ENCODE measurements around the gene BCL11A. TPM values are rescaled to one million over a fixed set of nuclear protein-coding genes. Genes with fewer than 3 reads are reported as not detected.

BCL11A gene
- total and polyA plus RNA-seq, 2 experiments from 2014 or later: 57.5 to 77.6 TPM

GRCh38 chr2:60541056-60541651, 12.3 kb downstream of the BCL11A start:
- H3K36me3 Mint-ChIP-seq (ENCODE audit: low read depth): peaks cover 48% of the 10 kb centered on the region
- no peaks in the 10 kb centered on the region for H3K9me3 Mint-ChIP-seq
- DNase-seq (ENCODE audit: low spot score) (no peak), ATAC-seq (no peak)
- no peak overlapping the region for H3K4me3 Mint-ChIP-seq
- Histone ChIP-seq H3K79me2 (replicated peaks; ENCODE audit: insufficient read depth) (peaks cover 100% of the 10 kb centered on the region), H3K27ac (ENCODE audit: low read depth) (no peak overlapping the region), H3K27me3 (ENCODE audit: insufficient read depth) (no peaks in the 10 kb centered on the region), H3K36me3 (ENCODE audit: insufficient read depth) (peaks cover 14% of the 10 kb centered on the region; the same call in 1 of the 2 replicates), H2AFZ (no peak overlapping the region), H4K20me1 (replicated peaks; ENCODE audit: insufficient read depth) (peaks cover 57% of the 10 kb centered on the region; the same call in 1 of the 2 replicates), H3K4me3 (no peak overlapping the region), H3F3A (replicated peaks; ENCODE audit: low read depth) (no peaks in the 10 kb centered on the region; the same call in 1 of the 2 replicates), H3K9me2 (ENCODE audit: insufficient read depth) (no peaks in the 10 kb centered on the region), H3K4me2 (no peak overlapping the region), H3K4me1 (ENCODE audit: insufficient read depth) (peaks cover 75% of the 10 kb centered on the region)
- H3K27me3 Mint-ChIP-seq (ENCODE audit: insufficient read depth, low read depth, poor library complexity): no peaks in the 10 kb centered on the region
- TF ChIP-seq JUNB (IDR thresholded peaks at IDR 0.05; ENCODE audit: unreplicated experiment): no peak
- no peak for TF ChIP-seq NANOG (IDR thresholded peaks at IDR 0.05; ENCODE audit: borderline replicate concordance)
- TF ChIP-seq ZNF114 (CRISPR knock-in tag; IDR thresholded peaks at IDR 0.05): no peak
- TF ChIP-seq, protein P1, sequence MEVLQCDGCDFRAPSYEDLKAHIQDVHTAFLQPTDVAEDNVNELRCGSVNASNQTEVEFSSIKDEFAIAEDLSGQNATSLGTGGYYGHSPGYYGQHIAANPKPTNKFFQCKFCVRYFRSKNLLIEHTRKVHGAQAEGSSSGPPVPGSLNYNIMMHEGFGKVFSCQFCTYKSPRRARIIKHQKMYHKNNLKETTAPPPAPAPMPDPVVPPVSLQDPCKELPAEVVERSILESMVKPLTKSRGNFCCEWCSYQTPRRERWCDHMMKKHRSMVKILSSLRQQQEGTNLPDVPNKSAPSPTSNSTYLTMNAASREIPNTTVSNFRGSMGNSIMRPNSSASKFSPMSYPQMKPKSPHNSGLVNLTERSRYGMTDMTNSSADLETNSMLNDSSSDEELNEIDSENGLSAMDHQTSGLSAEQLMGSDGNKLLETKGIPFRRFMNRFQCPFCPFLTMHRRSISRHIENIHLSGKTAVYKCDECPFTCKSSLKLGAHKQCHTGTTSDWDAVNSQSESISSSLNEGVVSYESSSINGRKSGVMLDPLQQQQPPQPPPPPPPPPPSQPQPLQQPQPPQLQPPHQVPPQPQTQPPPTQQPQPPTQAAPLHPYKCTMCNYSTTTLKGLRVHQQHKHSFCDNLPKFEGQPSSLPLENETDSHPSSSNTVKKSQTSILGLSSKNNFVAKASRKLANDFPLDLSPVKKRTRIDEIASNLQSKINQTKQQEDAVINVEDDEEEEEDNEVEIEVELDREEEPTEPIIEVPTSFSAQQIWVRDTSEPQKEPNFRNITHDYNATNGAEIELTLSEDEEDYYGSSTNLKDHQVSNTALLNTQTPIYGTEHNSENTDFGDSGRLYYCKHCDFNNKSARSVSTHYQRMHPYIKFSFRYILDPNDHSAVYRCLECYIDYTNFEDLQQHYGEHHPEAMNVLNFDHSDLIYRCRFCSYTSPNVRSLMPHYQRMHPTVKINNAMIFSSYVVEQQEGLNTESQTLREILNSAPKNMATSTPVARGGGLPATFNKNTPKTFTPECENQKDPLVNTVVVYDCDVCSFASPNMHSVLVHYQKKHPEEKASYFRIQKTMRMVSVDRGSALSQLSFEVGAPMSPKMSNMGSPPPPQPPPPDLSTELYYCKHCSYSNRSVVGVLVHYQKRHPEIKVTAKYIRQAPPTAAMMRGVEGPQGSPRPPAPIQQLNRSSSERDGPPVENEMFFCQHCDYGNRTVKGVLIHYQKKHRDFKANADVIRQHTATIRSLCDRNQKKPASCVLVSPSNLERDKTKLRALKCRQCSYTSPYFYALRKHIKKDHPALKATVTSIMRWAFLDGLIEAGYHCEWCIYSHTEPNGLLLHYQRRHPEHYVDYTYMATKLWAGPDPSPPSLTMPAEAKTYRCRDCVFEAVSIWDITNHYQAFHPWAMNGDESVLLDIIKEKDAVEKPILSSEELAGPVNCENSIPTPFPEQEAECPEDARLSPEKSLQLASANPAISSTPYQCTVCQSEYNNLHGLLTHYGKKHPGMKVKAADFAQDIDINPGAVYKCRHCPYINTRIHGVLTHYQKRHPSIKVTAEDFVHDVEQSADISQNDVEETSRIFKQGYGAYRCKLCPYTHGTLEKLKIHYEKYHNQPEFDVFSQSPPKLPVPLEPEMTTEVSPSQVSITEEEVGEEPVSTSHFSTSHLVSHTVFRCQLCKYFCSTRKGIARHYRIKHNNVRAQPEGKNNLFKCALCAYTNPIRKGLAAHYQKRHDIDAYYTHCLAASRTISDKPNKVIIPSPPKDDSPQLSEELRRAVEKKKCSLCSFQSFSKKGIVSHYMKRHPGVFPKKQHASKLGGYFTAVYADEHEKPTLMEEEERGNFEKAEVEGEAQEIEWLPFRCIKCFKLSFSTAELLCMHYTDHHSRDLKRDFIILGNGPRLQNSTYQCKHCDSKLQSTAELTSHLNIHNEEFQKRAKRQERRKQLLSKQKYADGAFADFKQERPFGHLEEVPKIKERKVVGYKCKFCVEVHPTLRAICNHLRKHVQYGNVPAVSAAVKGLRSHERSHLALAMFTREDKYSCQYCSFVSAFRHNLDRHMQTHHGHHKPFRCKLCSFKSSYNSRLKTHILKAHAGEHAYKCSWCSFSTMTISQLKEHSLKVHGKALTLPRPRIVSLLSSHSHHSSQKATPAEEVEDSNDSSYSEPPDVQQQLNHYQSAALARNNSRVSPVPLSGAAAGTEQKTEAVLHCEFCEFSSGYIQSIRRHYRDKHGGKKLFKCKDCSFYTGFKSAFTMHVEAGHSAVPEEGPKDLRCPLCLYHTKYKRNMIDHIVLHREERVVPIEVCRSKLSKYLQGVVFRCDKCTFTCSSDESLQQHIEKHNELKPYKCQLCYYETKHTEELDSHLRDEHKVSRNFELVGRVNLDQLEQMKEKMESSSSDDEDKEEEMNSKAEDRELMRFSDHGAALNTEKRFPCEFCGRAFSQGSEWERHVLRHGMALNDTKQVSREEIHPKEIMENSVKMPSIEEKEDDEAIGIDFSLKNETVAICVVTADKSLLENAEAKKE (CRISPR knock-in tag; IDR thresholded peaks at IDR 0.05): no peak
- TF ChIP-seq EZH2phosphoT487 (IDR thresholded peaks at IDR 0.05; ENCODE audit: unreplicated experiment): no peak
- TF ChIP-seq, protein P2, sequence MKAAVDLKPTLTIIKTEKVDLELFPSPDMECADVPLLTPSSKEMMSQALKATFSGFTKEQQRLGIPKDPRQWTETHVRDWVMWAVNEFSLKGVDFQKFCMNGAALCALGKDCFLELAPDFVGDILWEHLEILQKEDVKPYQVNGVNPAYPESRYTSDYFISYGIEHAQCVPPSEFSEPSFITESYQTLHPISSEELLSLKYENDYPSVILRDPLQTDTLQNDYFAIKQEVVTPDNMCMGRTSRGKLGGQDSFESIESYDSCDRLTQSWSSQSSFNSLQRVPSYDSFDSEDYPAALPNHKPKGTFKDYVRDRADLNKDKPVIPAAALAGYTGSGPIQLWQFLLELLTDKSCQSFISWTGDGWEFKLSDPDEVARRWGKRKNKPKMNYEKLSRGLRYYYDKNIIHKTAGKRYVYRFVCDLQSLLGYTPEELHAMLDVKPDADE (IDR thresholded peaks at IDR 0.05): no peak
- no peak for TF ChIP-seq POLR2AphosphoS5 (IDR thresholded peaks at IDR 0.05; ENCODE audit: low read depth)
- TF ChIP-seq REST (IDR thresholded peaks at IDR 0.05; ENCODE audit: unreplicated experiment): no peak
- TF ChIP-seq, protein P3, sequence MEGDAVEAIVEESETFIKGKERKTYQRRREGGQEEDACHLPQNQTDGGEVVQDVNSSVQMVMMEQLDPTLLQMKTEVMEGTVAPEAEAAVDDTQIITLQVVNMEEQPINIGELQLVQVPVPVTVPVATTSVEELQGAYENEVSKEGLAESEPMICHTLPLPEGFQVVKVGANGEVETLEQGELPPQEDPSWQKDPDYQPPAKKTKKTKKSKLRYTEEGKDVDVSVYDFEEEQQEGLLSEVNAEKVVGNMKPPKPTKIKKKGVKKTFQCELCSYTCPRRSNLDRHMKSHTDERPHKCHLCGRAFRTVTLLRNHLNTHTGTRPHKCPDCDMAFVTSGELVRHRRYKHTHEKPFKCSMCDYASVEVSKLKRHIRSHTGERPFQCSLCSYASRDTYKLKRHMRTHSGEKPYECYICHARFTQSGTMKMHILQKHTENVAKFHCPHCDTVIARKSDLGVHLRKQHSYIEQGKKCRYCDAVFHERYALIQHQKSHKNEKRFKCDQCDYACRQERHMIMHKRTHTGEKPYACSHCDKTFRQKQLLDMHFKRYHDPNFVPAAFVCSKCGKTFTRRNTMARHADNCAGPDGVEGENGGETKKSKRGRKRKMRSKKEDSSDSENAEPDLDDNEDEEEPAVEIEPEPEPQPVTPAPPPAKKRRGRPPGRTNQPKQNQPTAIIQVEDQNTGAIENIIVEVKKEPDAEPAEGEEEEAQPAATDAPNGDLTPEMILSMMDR (conservative IDR thresholded peaks at IDR 0.05; ENCODE audit: low read depth in 2 of 2): no peak
- no peak overlapping the region for H3K27ac Mint-ChIP-seq
- H3K4me1 Mint-ChIP-seq: peaks cover 79% of the 10 kb centered on the region

All from GM23338 (cell line).